ENCODE measurements around the gene FLT4. TPM values are rescaled to one million over a fixed set of nuclear protein-coding genes. Genes with fewer than 3 reads are reported as not detected.

Gene FLT4
- total and polyA plus RNA-seq, 4 donors = 0.13 to 22.1 (median 7.6) TPM

DNA sequence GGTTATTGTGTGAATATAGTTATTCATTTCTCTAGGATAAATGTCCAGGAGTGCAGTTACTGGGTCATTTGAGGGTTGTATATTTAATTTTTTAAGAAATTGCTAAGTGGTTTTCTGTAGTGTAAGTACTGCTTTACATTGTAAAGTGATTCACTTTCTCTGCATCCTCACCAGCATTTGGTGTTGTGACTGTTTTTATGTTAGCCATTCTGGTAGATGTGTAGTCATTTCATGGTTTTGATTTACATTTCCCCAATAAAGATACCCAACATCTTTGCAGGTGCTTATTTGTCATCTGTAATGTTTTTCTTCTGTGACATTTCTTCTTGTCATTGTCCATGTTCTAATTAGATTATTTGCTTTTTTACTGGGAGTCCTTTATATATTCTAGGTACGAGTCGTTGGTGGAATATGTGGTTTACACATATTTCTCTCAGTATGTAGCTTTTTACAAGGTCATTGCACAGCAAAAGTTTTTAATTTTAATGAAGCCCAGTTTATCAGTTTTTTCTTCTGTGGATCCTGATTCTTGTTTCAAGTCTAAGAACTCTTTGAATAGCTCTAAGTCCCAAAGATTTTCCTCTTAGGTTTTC, 92.1 kb downstream of the FLT4 start:
- ATAC-seq (ENCODE audit: low FRiP score) = no peak
- whole genome bisulfite sequencing, 2 donors = 93 to 94% methylated on average over 2 of the region's 2 CpGs
- peaks cover 0 to 4% of the 10 kb centered on the region in 2 donors for H3K36me3 ChIP-seq (ENCODE audit: control insufficient read depth in 1 of 2, insufficient read depth in 2 of 2, low read length in 1 of 2)
- intact Hi-C loops (cut with DNase I) = no loop called here
- DNase-seq = no peak
- no peaks in the 10 kb centered on the region for H3K4me1 ChIP-seq (ENCODE audit: control insufficient read depth in 1 of 2, insufficient read depth in 2 of 2, low read length in 2 of 2)
- no peak overlapping the region for H3K27ac ChIP-seq (ENCODE audit: low read depth in 1 of 2, low read length in 2 of 2)
- H3K27me3 ChIP-seq (ENCODE audit: control insufficient read depth in 1 of 2, insufficient read depth in 2 of 2, low read length in 1 of 2) = no peaks in the 10 kb centered on the region
- H3K9me3 ChIP-seq (ENCODE audit: control insufficient read depth, low read length) = no peaks in the 10 kb centered on the region
- H3K4me3 ChIP-seq (ENCODE audit: low read length in 2 of 2) = no peak overlapping the region

DNA sequence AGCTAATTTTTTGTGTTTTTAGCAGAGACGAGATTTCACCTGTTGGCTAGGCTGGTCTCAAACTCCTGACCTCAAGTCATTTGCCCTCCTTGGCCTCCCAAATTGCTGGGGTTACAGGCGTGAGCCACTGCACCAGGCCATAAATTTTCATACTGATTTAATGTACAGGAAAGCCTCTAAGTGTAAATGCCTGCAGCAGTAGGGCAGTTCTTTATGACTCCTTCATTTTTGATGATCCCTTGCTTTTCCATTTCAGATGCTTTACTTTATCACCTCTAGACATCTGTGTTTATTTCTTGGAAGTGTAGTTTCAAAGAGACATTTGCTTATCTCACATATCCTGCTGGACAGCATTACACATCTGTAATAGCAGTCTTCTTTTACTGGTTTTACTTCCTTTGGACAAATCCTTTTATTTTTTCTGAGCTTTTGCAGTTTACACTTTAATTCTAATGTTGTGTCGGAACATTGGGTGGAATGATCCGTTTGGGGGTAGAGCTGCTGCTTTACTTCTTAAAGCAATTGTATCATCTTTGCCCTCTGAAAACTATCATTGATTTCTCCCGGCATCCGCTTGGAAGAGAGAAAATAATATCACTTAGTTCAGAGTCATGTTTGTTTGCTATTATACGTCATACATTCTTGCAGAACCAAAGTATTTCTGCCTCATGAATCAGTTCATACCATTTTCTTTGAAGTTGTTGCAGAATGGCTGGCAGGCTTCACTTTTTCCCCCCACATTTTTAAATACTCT, 94.1 kb downstream of the FLT4 start:
- Histone ChIP-seq H3K9me3 (ENCODE audit: control insufficient read depth, low read length) (no peaks in the 10 kb centered on the region), H3K4me1 (ENCODE audit: control insufficient read depth in 1 of 2, insufficient read depth in 2 of 2, low read length in 2 of 2) (no peaks in the 10 kb centered on the region), H3K27me3 (ENCODE audit: control insufficient read depth in 1 of 2, insufficient read depth in 2 of 2, low read length in 1 of 2) (no peaks in the 10 kb centered on the region), H3K36me3 (ENCODE audit: control insufficient read depth in 1 of 2, insufficient read depth in 2 of 2, low read length in 1 of 2) (peaks cover 0 to 2% of the 10 kb centered on the region in 2 donors), H3K4me3 (ENCODE audit: low read length in 2 of 2) (no peak overlapping the region), H3K27ac (ENCODE audit: low read depth in 1 of 2, low read length in 2 of 2) (no peak overlapping the region)
- ATAC-seq (ENCODE audit: low FRiP score) (no peak), DNase-seq (no peak)
- 83 to 86% methylated on average over 7 of the region's 7 CpGs for WGBS, 2 donors
- intact Hi-C loops (cut with DNase I) = no loop called here

DNA sequence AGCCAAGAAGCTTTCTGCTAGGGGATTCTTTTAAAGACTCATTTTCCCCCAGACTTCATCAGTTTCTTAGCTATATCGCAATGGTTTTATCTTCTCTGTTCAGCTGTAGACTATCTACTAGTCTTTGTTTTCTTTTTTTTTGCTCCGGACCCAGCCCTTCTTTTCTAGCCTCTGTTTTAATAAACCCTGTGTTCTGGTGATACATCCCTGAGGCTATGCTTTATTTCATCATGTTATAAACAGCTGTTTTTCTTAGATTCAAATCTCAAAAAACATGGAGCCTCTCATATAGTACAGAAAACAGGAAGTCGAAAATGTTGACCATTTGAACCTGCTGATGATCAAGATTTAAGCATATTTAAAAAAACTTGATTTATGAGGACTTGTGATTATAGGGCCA, 95.9 kb downstream of the FLT4 start:
- intact Hi-C loops (cut with DNase I) = no loop called here
- 90 to 95% methylated on average over 3 of the region's 3 CpGs for WGBS, 2 donors
- no peak for ATAC-seq (ENCODE audit: low FRiP score)

More for the DNA sequence above, 95.9 kb downstream of the FLT4 start:
- Histone ChIP-seq H3K4me1 (ENCODE audit: control insufficient read depth in 1 of 2, insufficient read depth in 2 of 2, low read length in 2 of 2) (no peaks in the 10 kb centered on the region), H3K4me3 (ENCODE audit: low read length in 2 of 2) (no peak overlapping the region), H3K9me3 (ENCODE audit: control insufficient read depth, low read length) (no peaks in the 10 kb centered on the region), H3K27me3 (ENCODE audit: control insufficient read depth in 1 of 2, insufficient read depth in 2 of 2, low read length in 1 of 2) (no peaks in the 10 kb centered on the region), H3K27ac (ENCODE audit: low read depth in 1 of 2, low read length in 2 of 2) (no peak overlapping the region), H3K36me3 (ENCODE audit: control insufficient read depth in 1 of 2, insufficient read depth in 2 of 2, low read length in 1 of 2) (peaks cover 0 to 2% of the 10 kb centered on the region in 2 donors)
- DNase-seq = no peak

Other genes with a start within 250 kb of the FLT4 start
- 10 to 100 TPM; 16.4 to 17.6 TPM for gene CNOT6, start 155.2 kb downstream of the FLT4 start, total RNA-seq
- gene CNOT6, start 155.2 kb downstream of the FLT4 start, polyA plus RNA-seq = 10 to 100 TPM in 1 of 2 donors, 1 to 10 TPM in 1; 6.2 to 12.0 TPM
- not detected for gene SCGB3A1, start 58.1 kb downstream of the FLT4 start, total RNA-seq
- 1 to 10 TPM in 1 of 2 donors, not detected in 1; 2.0 TPM for gene SCGB3A1, start 58.1 kb downstream of the FLT4 start, polyA plus RNA-seq
- gene OR2Y1, start 90.5 kb upstream of the FLT4 start, total RNA-seq = not detected
- not detected for gene OR2Y1, start 90.5 kb upstream of the FLT4 start, polyA plus RNA-seq
- gene MGAT1, start 153.2 kb upstream of the FLT4 start, total RNA-seq = 100 to 1,000 TPM; 143 to 180 TPM
- gene MGAT1, start 153.2 kb upstream of the FLT4 start, polyA plus RNA-seq = 10 to 100 TPM; 60.5 to 79.5 TPM
- gene ZFP62, start 211.7 kb upstream of the FLT4 start, total RNA-seq = 10 to 100 TPM; 20.2 to 24.7 TPM
- 10 to 100 TPM in 1 of 2 donors, 1 to 10 TPM in 1; 6.5 to 12.0 TPM for gene ZFP62, start 211.7 kb upstream of the FLT4 start, polyA plus RNA-seq
- under 1 TPM; 0.29 to 0.30 TPM for gene BTNL8, start 249.6 kb upstream of the FLT4 start, total RNA-seq
- 1 to 10 TPM in 1 of 2 donors, not detected in 1; 2.0 TPM for gene BTNL8, start 249.6 kb upstream of the FLT4 start, polyA plus RNA-seq

Measured in aorta (tissue), 5 donors.